NCI-H748 (cell line): ENCODE measurements around the gene TNS3.

Experiments
- DNase-seq: peaks from one replicate; lab custom pipeline; 2025; ENCODE audit not compliant: unreplicated experiment; lab: John Stamatoyannopoulos, UW

The TNS3 gene

GRCh38 chr7:47249361-47249760 lies 332.6 kb downstream of the TNS3 start:
- no peak for DNase-seq

GRCh38 chr7:47248797-47249196 lies 333.1 kb downstream of the TNS3 start:
- DNase-seq = no peak

DNA sequence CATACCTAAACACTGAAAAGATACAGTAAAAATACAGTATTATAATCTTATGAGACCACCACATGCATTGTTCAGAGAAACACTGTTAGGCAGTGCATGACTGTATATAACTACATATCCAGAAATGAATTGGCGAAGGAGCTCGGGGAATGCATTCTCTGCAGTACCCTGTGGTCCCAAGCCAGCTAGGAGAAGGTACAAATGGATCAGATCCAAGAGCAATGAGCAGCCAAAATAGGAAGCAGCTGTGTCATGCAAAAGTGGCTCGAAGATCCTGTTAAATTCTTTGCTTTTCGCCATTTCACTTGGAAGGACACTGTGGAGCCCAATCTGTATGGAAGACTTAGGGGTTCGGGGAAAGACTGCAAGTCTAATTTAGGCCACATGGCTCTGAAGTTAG lies 334.8 kb downstream of the TNS3 start:
- DNase-seq = no peak

- DNase-seq = no peak
These were observed 337.2 kb downstream of the TNS3 start for GRCh38 chr7:47244692-47245091.

DNA sequence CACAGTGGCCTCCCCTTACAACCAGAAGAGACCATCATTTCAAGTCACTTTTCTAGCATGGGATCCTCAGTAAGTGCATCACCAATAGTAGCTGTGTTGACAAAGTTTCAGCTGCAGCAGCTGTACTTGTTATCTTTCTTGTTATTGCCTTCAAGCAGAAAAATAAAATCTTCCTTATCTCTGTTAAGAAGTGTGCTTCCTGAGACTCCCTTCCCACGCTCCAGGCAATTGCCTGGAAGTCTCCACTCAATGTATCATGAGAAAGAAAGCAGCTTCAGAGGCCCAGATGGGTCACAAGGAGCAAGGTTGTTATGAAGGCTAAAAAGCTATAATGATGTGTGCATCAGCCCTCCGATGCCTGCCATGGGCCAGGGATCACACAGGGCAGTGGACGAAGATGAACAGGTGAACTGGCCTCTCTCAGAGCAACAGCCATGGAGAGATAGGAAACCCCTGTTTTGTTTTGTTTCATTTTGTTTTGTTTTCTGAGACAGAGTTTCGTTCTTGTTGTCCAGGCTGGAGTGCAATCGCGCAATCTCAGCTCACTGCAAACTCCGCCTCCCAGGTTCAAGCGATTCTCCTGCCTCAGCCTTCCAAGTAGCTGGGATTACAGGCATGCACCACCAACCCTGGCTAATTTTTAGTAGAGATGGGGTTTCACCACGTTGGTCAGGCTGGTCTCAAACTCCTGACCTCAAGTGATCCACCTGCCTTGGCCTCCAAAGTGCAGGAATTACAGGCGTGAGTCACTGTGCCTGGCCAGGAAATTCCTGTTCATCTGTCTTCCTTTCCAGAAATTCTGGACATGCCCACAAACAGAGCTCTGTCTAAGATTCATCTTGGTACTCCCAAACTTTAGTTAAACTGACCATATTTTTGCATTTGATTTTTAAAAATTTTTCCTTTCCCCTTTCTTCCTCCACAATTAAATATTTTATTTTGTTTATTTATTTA lies 340.5 kb downstream of the TNS3 start:
- DNase-seq = no peak

GRCh38 chr7:47239931-47240421 lies 341.9 kb downstream of the TNS3 start:
- no peak for DNase-seq

DNA sequence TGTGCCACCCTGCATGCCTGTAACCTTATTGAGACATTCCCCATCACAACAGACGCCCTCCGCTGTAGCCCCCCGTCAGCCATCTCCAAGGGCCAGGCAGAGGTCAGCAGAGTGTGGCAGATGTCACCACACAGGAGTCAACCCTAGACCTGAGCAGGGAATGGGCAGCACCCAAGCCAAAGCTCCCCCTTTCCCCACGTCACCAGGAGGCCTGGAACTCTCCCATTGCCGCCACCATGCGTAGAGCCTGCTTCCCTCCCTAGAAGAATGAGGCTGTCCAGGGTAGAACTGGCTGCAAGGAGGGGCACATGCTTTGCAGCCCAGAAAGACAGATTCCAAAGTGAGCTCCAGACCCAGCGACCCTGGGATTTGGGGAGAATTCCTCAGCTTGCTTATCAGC lies 342.9 kb downstream of the TNS3 start:
- no peak for DNase-seq

DNA sequence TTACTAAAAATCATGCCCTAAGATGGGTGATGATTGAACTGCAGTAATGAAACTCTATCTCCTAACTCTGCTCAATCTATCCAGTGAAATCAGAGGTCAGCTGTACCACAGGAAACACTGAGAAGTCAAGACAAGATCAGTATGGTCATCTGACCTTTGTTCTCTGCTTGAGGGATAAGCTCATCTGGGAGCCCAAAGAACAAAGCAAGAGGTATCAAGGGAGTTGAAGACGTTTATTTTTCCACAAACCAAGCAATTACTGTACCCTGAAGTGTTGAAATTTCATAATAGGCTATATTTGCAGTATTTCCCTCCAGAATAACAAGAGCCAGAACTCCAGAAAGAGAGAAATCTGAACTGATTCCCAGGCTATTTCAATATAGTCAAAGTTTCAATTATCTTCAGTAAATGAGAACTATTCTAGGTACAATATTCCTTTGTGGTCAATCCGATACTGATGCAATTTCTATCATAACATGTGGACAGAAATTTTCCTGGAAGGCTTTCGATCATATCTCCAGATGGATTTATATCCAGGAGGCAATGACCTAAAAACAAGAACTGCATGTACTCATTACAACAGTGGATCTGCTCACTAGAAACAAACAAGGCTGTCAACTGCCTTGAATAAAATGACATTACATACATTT lies 345.3 kb downstream of the TNS3 start:
- DNase-seq = no peak

GRCh38 chr7:47233996-47234395 lies 347.9 kb downstream of the TNS3 start:
- no peak for DNase-seq

DNA sequence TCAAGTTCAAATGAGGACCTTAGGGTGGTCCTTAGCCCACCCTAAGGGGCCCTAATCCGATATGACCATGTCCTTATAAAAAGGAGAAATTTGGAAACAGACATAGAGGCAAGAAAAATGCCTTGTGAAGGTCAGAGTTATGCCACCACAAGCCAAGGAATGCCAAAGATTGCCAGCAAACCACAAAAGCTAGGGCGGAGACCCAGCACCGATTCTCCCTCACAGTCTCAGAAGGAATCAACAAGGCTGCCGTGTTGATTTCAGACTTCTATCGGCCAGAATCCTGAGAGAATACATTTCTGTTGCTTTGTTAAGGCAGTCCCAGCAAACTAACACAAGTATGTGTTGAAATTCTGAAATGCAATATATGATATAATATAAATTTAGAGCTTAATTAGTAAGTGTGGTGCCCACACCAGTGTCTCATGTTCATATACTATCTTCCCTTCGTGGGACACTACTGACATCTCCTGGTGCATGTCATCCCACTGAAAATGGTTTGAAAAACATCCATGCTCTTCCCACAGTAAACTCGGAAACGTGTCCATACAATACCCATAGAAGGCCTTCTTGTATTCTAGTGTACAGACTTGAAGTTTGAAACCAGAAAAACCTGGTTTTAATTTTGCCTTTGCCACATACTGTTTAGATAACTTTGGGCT lies 349.0 kb downstream of the TNS3 start:
- DNase-seq = no peak

DNA sequence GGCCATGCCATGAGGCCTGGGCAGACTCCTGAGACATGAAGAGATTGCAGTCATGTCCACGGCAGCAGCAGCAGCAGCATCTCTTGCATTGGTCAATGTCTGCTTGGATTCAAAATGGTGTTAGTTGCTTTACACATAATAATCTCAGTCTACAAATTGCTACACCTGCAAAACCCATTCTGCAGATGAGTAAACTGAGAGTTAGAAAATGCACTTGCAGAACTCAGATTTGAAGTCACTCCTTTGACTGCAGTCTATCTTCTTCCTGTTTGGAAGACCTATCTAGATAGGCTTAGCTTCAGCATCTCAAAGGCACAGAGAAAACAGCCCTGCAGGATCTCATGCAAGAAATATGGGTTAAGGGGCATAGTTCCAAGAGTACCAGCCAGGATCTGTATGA lies 350.3 kb downstream of the TNS3 start:
- no peak for DNase-seq

DNA sequence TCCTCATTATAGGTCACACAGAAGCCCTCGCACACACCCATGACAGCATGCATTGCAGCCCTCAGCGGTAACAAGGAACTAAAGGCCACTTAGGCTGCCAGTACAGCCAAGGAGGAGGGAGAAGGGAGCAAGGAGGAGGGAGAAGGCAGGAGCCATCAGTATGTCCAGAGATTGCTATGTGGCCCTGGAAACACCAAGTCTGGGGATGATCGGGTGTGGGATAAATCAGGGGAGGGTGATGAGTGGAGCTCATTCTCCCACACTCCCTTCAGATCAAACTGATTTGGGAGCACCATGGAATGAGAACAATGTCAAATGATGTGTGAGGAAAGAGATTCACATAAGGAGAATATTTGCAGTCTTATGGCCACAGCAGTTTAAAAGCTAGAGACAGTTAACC lies 350.9 kb downstream of the TNS3 start:
- DNase-seq = no peak

DNA sequence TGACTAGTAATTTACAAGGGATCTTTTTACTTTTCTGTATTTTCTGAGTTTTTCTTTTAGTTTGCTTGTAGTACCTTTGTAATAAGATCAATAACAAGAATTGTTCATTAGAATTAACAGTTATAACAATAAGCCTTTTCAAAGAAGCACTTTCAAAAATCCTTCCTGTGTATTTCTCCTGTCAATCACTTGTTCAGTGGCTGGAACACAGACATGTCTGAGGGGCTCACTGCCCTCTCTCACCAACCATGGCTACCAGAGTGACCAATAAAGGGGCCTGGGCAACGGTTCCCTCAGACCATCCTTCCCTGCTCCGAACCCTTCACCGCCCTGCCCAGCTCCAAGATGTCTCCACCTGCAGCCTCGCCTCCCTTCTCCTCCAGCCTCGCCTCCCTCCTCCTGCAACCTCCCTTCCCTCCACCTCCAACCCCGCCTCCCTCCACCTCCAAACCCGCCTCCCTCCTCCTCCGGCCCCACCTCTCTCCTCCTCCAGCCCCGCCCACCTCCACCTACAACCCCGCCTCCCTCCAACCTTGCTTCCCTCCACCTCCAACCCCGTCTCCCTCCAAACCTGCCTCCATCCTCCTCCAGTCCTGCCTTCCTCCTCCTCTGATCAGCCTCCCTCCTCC lies 353.4 kb downstream of the TNS3 start:
- DNase-seq = no peak

DNA sequence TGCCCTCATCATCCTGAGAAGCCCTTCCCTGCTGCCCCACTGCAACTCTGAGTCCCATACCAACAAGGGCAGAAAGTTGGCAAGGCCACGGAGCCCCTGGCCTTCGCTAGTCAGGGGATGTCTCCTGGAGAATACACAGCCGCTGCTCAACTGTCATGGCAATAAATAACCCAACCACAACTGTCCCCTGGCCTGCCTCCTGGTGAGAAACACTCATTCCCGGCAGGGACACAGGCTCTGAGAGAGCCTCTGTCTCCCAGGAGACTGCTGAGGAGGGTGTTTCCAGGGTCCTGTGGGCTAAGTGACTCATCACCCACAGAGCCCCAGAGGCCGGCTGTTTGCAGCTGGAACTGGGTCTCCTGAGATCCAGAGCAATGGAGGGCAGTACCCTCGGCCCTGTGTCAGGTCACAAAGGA lies 354.1 kb downstream of the TNS3 start:
- DNase-seq = no peak

- DNase-seq = no peak
These were observed 355.2 kb downstream of the TNS3 start for GRCh38 chr7:47226696-47227095.

GRCh38 chr7:47225387-47226131 lies 356.4 kb downstream of the TNS3 start:
- DNase-seq = no peak
